Measurements from ENCODE around the gene ADAMTS9. TPM values are rescaled to one million over a fixed set of nuclear protein-coding genes. Genes with fewer than 3 reads are reported as not detected.

ADAMTS9 gene
- total and polyA plus RNA-seq, 2 experiments from 2014 or later, result 0.31 to 0.81 TPM

- no peak for TF ChIP-seq CTCF (conservative IDR thresholded peaks at IDR 0.05; ENCODE audit: low read depth in 2 of 2)
- no peak for TF ChIP-seq REST (IDR thresholded peaks at IDR 0.05; ENCODE audit: unreplicated experiment)
- no peak for TF ChIP-seq ZNF462 (CRISPR knock-in tag; IDR thresholded peaks at IDR 0.05)
- no peak for TF ChIP-seq ZNF331 (CRISPR knock-in tag; IDR thresholded peaks at IDR 0.05; ENCODE audit: low read depth)
- TF ChIP-seq STAT1 (IDR thresholded peaks at IDR 0.05; ENCODE audit: unreplicated experiment), result no peak
- no peak for TF ChIP-seq JUNB (IDR thresholded peaks at IDR 0.05; ENCODE audit: unreplicated experiment)
- no peak for TF ChIP-seq ETS1 (IDR thresholded peaks at IDR 0.05)
- TF ChIP-seq EZH2 (IDR thresholded peaks at IDR 0.05; ENCODE audit: low read depth, unreplicated experiment), result no peak
- no peak for TF ChIP-seq NANOG (IDR thresholded peaks at IDR 0.05; ENCODE audit: borderline replicate concordance)
- no peak for TF ChIP-seq EZH2phosphoT487 (IDR thresholded peaks at IDR 0.05; ENCODE audit: unreplicated experiment)
- TF ChIP-seq ZNF114 (CRISPR knock-in tag; IDR thresholded peaks at IDR 0.05), result no peak
- no peak for TF ChIP-seq CREB1 (CRISPR knock-in tag; IDR thresholded peaks at IDR 0.05; ENCODE audit: low read depth)
- no peak for TF ChIP-seq POLR2AphosphoS5 (IDR thresholded peaks at IDR 0.05; ENCODE audit: low read depth)
- DNase-seq (ENCODE audit: low spot score), result no peak
These were observed 164.5 kb downstream of the ADAMTS9 start for GRCh38 chr3:64523324-64523723.

More at GRCh38 chr3:64523324-64523723, 164.5 kb downstream of the ADAMTS9 start:
- Histone ChIP-seq H2AFZ (no peak overlapping the region), H3K4me3 (no peak overlapping the region), H3K36me3 (ENCODE audit: insufficient read depth) (no peaks in the 10 kb centered on the region; the same call in 1 of the 2 replicates), H3K27me3 (ENCODE audit: insufficient read depth) (no peaks in the 10 kb centered on the region), H4K20me1 (replicated peaks; ENCODE audit: insufficient read depth) (no peaks in the 10 kb centered on the region), H3K79me2 (replicated peaks; ENCODE audit: insufficient read depth) (no peaks in the 10 kb centered on the region), H3K4me1 (ENCODE audit: insufficient read depth) (no peaks in the 10 kb centered on the region), H3F3A (replicated peaks; ENCODE audit: low read depth) (no peaks in the 10 kb centered on the region), H3K9me2 (ENCODE audit: insufficient read depth) (no peaks in the 10 kb centered on the region), H3K4me2 (no peak overlapping the region), H3K27ac (ENCODE audit: low read depth) (no peak overlapping the region)
- Mint-ChIP-seq H3K9me3 (peaks cover 14% of the 10 kb centered on the region), H3K4me1 (peaks cover 2% of the 10 kb centered on the region; the same call in 1 of the 3 replicates), H3K36me3 (ENCODE audit: low read depth) (peaks cover 6% of the 10 kb centered on the region; the same call in 2 of the 3 replicates), H3K27ac (no peak overlapping the region), H3K4me3 (no peak overlapping the region), H3K27me3 (ENCODE audit: insufficient read depth, low read depth, poor library complexity) (peaks cover 6% of the 10 kb centered on the region)
- ATAC-seq, result no peak
